ENCODE measurements around the gene SUPT4H1. TPM values are rescaled to one million over a fixed set of nuclear protein-coding genes. Genes with fewer than 3 reads are reported as not detected.

Gene SUPT4H1
- total and polyA plus RNA-seq, 9 of the 15 experiments (the other 6 are each of a cell fraction or from before 2014, with no cell fraction given): 62.1 to 320 (median 117) TPM

DNA sequence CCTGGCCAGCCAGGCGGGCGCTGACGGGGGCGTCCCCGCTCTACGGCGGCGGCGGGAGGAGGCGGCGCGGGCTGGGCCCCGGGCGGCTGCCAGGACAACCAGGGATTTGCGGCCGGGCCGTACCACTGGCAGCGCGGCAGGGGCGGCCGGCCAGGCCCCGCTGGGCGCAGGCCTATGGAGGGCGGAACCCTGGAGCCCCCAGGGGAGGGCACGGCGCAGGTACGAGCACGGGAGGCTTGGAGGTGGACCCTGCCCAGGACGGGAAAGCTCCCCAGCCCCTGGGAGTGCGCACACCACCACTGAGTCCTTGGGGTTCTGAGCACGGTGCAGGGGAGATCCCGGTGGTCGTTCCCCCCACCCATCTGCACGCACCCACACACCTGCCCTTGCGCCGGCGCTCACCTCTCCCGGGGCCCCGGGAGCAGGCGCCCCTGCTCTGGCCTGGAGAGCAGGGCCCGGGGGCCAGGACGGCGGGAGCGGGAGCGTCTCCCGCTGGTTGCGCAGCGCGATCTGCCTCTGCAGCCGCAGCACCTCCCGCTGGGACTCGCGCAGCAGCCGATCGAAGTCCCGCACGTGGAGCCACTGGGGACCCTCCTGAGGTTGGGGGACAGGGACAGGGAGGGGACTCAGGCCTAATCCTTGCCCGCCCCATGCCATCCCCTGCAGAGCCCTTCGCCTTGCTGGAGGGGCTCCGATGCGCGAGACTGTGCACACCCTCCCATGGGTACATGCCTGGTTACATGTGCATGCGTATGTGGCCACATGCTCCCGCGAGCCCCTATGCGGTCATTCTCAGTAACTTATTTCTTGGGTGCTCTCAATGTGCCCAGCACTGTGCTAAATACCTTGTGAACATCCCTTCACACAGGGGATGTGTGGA lies 27.4 kb downstream of the SUPT4H1 start (continued):
- TF ChIP-seq FOXP4 (CRISPR knock-in tag; IDR thresholded peaks at IDR 0.05; ENCODE audit: borderline replicate concordance) (0 out of 2 replicates have a peak, but pooled peaks have one; percentile 21), MAFG (tag; conservative IDR thresholded peaks at IDR 0.05) (no peak), ZNF77 (CRISPR knock-in tag; IDR thresholded peaks at IDR 0.05) (no peak), ZNF41 (CRISPR knock-in tag; conservative IDR thresholded peaks at IDR 0.05) (no peak), ZNF197 (CRISPR knock-in tag; IDR thresholded peaks at IDR 0.05; ENCODE audit: low read depth) (no peak), SLC30A9 (CRISPR knock-in tag; IDR thresholded peaks at IDR 0.05) (no peak), ZNF75A (CRISPR knock-in tag; IDR thresholded peaks at IDR 0.05) (no peak), POU5F1 (IDR thresholded peaks at IDR 0.05; ENCODE audit: borderline replicate concordance, low read depth, low read length, partially characterized antibody) (no peak), GTF2E2 (tag; IDR thresholded peaks at IDR 0.05) (no peak), TAF7 (tag; IDR thresholded peaks at IDR 0.05) (no peak), FIP1L1 (IDR thresholded peaks at IDR 0.05; ENCODE audit: low read depth, low read length, poor library complexity, severe bottlenecking) (peak; percentile 70), PCBP1 (IDR thresholded peaks at IDR 0.05; ENCODE audit: low read depth, low read length, poor library complexity, severe bottlenecking) (peak; percentile 53), MEIS2 (IDR thresholded peaks at IDR 0.05; ENCODE audit: partially characterized antibody) (no peak), POLR3A (IDR thresholded peaks at IDR 0.05; ENCODE audit: borderline replicate concordance, extremely low read depth, insufficient read depth, insufficient read length) (no peak), GATAD2B (IDR thresholded peaks at IDR 0.05; ENCODE audit: borderline replicate concordance) (no peak), RBM14 (IDR thresholded peaks at IDR 0.05; ENCODE audit: borderline replicate concordance, insufficient read depth, low read depth, low read length) (0 out of 2 replicates have a peak, but pooled peaks have one; percentile 40), COPS2 (conservative IDR thresholded peaks at IDR 0.05) (no peak), POLR2AphosphoS5 (IDR thresholded peaks at IDR 0.05; ENCODE audit: control insufficient read depth, insufficient read depth, low read depth, low read length) (0 out of 2 replicates have a peak, but pooled peaks have one; percentile 42)
- TF ChIP-seq, protein P1, sequence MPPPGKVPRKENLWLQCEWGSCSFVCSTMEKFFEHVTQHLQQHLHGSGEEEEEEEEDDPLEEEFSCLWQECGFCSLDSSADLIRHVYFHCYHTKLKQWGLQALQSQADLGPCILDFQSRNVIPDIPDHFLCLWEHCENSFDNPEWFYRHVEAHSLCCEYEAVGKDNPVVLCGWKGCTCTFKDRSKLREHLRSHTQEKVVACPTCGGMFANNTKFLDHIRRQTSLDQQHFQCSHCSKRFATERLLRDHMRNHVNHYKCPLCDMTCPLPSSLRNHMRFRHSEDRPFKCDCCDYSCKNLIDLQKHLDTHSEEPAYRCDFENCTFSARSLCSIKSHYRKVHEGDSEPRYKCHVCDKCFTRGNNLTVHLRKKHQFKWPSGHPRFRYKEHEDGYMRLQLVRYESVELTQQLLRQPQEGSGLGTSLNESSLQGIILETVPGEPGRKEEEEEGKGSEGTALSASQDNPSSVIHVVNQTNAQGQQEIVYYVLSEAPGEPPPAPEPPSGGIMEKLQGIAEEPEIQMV (tag; conservative IDR thresholded peaks at IDR 0.05; ENCODE audit: low read depth): no peak
- TF ChIP-seq, protein P2, sequence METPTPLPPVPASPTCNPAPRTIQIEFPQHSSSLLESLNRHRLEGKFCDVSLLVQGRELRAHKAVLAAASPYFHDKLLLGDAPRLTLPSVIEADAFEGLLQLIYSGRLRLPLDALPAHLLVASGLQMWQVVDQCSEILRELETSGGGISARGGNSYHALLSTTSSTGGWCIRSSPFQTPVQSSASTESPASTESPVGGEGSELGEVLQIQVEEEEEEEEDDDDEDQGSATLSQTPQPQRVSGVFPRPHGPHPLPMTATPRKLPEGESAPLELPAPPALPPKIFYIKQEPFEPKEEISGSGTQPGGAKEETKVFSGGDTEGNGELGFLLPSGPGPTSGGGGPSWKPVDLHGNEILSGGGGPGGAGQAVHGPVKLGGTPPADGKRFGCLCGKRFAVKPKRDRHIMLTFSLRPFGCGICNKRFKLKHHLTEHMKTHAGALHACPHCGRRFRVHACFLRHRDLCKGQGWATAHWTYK (CRISPR knock-in tag; IDR thresholded peaks at IDR 0.05): no peak
